ENCODE results near the gene SNX8.

SNX8 gene

GRCh38 chr7:2301511-2301863, 12.8 kb downstream of the SNX8 start:
- Histone ChIP-seq H3K4me1 (ENCODE audit: insufficient read depth, insufficient read length) (peaks cover 3% of the 10 kb centered on the region), H3K9me3 (ENCODE audit: insufficient read depth, low read length) (peaks cover 15% of the 10 kb centered on the region; the same call in 1 of the 2 replicates), H3K9ac (ENCODE audit: insufficient read length, low read depth) (no peak overlapping the region), H3K4me3 (ENCODE audit: insufficient read length, low read depth) (no peak overlapping the region), H3K36me3 (ENCODE audit: insufficient read depth, insufficient read length, low read length) (no peaks in the 10 kb centered on the region), H3K27me3 (ENCODE audit: insufficient read depth, insufficient read length) (no peaks in the 10 kb centered on the region)
- peak; percentile 86 for DNase-seq (ENCODE audit: low read depth, low spot score)
- TF ChIP-seq YY1 (IDR thresholded peaks at IDR 0.05; ENCODE audit: insufficient read depth, insufficient read length) (no peak), SUZ12 (IDR thresholded peaks at IDR 0.05; ENCODE audit: extremely low read depth, insufficient read depth, insufficient read length) (no peak), ZNF274 (IDR thresholded peaks at IDR 0.05; ENCODE audit: low read depth, low read length) (no peak)

GRCh38 chr7:2299870-2300512, 14.2 kb downstream of the SNX8 start:
- TF ChIP-seq YY1 (IDR thresholded peaks at IDR 0.05; ENCODE audit: insufficient read depth, insufficient read length) = no peak
- Histone ChIP-seq H3K27me3 (ENCODE audit: insufficient read depth, insufficient read length) (no peaks in the 10 kb centered on the region), H3K36me3 (ENCODE audit: insufficient read depth, insufficient read length, low read length) (no peaks in the 10 kb centered on the region), H3K4me1 (ENCODE audit: insufficient read depth, insufficient read length) (peaks cover 3% of the 10 kb centered on the region), H3K4me3 (ENCODE audit: insufficient read length, low read depth) (no peak overlapping the region), H3K9ac (ENCODE audit: insufficient read length, low read depth) (no peak overlapping the region), H3K9me3 (ENCODE audit: insufficient read depth, low read length) (peaks cover 15% of the 10 kb centered on the region; the same call in 1 of the 2 replicates)
- no peak for DNase-seq (ENCODE audit: low read depth, low spot score)

- no peaks in the 10 kb centered on the region for H3K27me3 ChIP-seq (ENCODE audit: insufficient read depth, insufficient read length)
- H3K4me3 ChIP-seq (ENCODE audit: insufficient read length, low read depth) = no peak overlapping the region
- TF ChIP-seq ZNF274 (IDR thresholded peaks at IDR 0.05; ENCODE audit: low read depth, low read length) (no peak), SUZ12 (IDR thresholded peaks at IDR 0.05; ENCODE audit: extremely low read depth, insufficient read depth, insufficient read length) (no peak), YY1 (IDR thresholded peaks at IDR 0.05; ENCODE audit: insufficient read depth, insufficient read length) (no peak)
- H3K9me3 ChIP-seq (ENCODE audit: insufficient read depth, low read length) = peaks cover 15% of the 10 kb centered on the region; the same call in 1 of the 2 replicates
- no peaks in the 10 kb centered on the region for H3K36me3 ChIP-seq (ENCODE audit: insufficient read depth, insufficient read length, low read length)
- H3K9ac ChIP-seq (ENCODE audit: insufficient read length, low read depth) = no peak overlapping the region
- no peak for DNase-seq (ENCODE audit: low read depth, low spot score)
- peaks cover 3% of the 10 kb centered on the region for H3K4me1 ChIP-seq (ENCODE audit: insufficient read depth, insufficient read length)
Observed at GRCh38 chr7:2299131-2299829, 15.0 kb downstream of the SNX8 start.

- peaks cover 3% of the 10 kb centered on the region for H3K4me1 ChIP-seq (ENCODE audit: insufficient read depth, insufficient read length)
- H3K9me3 ChIP-seq (ENCODE audit: insufficient read depth, low read length) = peaks cover 5% of the 10 kb centered on the region; the same call in 1 of the 2 replicates
- no peak overlapping the region for H3K4me3 ChIP-seq (ENCODE audit: insufficient read length, low read depth)
- H3K27me3 ChIP-seq (ENCODE audit: insufficient read depth, insufficient read length) = no peaks in the 10 kb centered on the region
- TF ChIP-seq SUZ12 (IDR thresholded peaks at IDR 0.05; ENCODE audit: extremely low read depth, insufficient read depth, insufficient read length) = no peak
- no peak for TF ChIP-seq ZNF274 (IDR thresholded peaks at IDR 0.05; ENCODE audit: low read depth, low read length)
- no peak for TF ChIP-seq YY1 (IDR thresholded peaks at IDR 0.05; ENCODE audit: insufficient read depth, insufficient read length)
- H3K36me3 ChIP-seq (ENCODE audit: insufficient read depth, insufficient read length, low read length) = peaks cover 3% of the 10 kb centered on the region
- no peak for DNase-seq (ENCODE audit: low read depth, low spot score)
- no peak overlapping the region for H3K9ac ChIP-seq (ENCODE audit: insufficient read length, low read depth)
Observed at GRCh38 chr7:2296832-2297231, 17.4 kb downstream of the SNX8 start.

- Histone ChIP-seq H3K4me1 (ENCODE audit: insufficient read depth, insufficient read length) (no peaks in the 10 kb centered on the region), H3K4me3 (ENCODE audit: insufficient read length, low read depth) (no peak overlapping the region)
- TF ChIP-seq YY1 (IDR thresholded peaks at IDR 0.05; ENCODE audit: insufficient read depth, insufficient read length) = no peak
- TF ChIP-seq SUZ12 (IDR thresholded peaks at IDR 0.05; ENCODE audit: extremely low read depth, insufficient read depth, insufficient read length) = no peak
- TF ChIP-seq ZNF274 (IDR thresholded peaks at IDR 0.05; ENCODE audit: low read depth, low read length) = no peak
Observed at GRCh38 chr7:2295936-2296620, 18.2 kb downstream of the SNX8 start.

GRCh38 chr7:2290877-2291276, 23.4 kb downstream of the SNX8 start:
- Histone ChIP-seq H3K4me3 (ENCODE audit: insufficient read length, low read depth) (no peak overlapping the region), H3K4me1 (ENCODE audit: insufficient read depth, insufficient read length) (no peaks in the 10 kb centered on the region), H3K9me3 (ENCODE audit: insufficient read depth, low read length) (no peaks in the 10 kb centered on the region; the same call in 1 of the 2 replicates), H3K27me3 (ENCODE audit: insufficient read depth, insufficient read length) (no peaks in the 10 kb centered on the region), H3K36me3 (ENCODE audit: insufficient read depth, insufficient read length, low read length) (peaks cover 14% of the 10 kb centered on the region), H3K9ac (ENCODE audit: insufficient read length, low read depth) (no peak overlapping the region)
- DNase-seq (ENCODE audit: low read depth, low spot score) = no peak
- TF ChIP-seq YY1 (IDR thresholded peaks at IDR 0.05; ENCODE audit: insufficient read depth, insufficient read length) = no peak
- no peak for TF ChIP-seq SUZ12 (IDR thresholded peaks at IDR 0.05; ENCODE audit: extremely low read depth, insufficient read depth, insufficient read length)
- no peak for TF ChIP-seq ZNF274 (IDR thresholded peaks at IDR 0.05; ENCODE audit: low read depth, low read length)

More at GRCh38 chr7:2295936-2296620, 18.2 kb downstream of the SNX8 start:
- Histone ChIP-seq H3K9me3 (ENCODE audit: insufficient read depth, low read length) (no peaks in the 10 kb centered on the region; the same call in 1 of the 2 replicates), H3K36me3 (ENCODE audit: insufficient read depth, insufficient read length, low read length) (peaks cover 3% of the 10 kb centered on the region), H3K27me3 (ENCODE audit: insufficient read depth, insufficient read length) (no peaks in the 10 kb centered on the region), H3K9ac (ENCODE audit: insufficient read length, low read depth) (no peak overlapping the region)
- no peak for DNase-seq (ENCODE audit: low read depth, low spot score)

- Histone ChIP-seq H3K9me3 (ENCODE audit: insufficient read depth, low read length) (no peaks in the 10 kb centered on the region; the same call in 1 of the 2 replicates), H3K36me3 (ENCODE audit: insufficient read depth, insufficient read length, low read length) (peaks cover 14% of the 10 kb centered on the region), H3K27me3 (ENCODE audit: insufficient read depth, insufficient read length) (no peaks in the 10 kb centered on the region), H3K4me3 (ENCODE audit: insufficient read length, low read depth) (no peak overlapping the region), H3K9ac (ENCODE audit: insufficient read length, low read depth) (no peak overlapping the region), H3K4me1 (ENCODE audit: insufficient read depth, insufficient read length) (no peaks in the 10 kb centered on the region)
- no peak for DNase-seq (ENCODE audit: low read depth, low spot score)
- no peak for TF ChIP-seq YY1 (IDR thresholded peaks at IDR 0.05; ENCODE audit: insufficient read depth, insufficient read length)
- TF ChIP-seq ZNF274 (IDR thresholded peaks at IDR 0.05; ENCODE audit: low read depth, low read length) = no peak
- no peak for TF ChIP-seq SUZ12 (IDR thresholded peaks at IDR 0.05; ENCODE audit: extremely low read depth, insufficient read depth, insufficient read length)
Observed at GRCh38 chr7:2289621-2290020, 24.6 kb downstream of the SNX8 start.

Measured in NT2/D1 (cell line).